ENCODE results near the gene PLEKHA6.

GRCh38 chr1:204385727-204386126, 26.0 kb upstream of the PLEKHA6 start:
- TF ChIP-seq CTCF (IDR thresholded peaks at IDR 0.05 in 8 of 11, conservative IDR thresholded peaks at IDR 0.05 in 3 of 11) (no peak), POLR2AphosphoS5 (IDR thresholded peaks at IDR 0.05) (no peak)
